ENCODE data around the gene DENND2A. TPM values are rescaled to one million over a fixed set of nuclear protein-coding genes. Genes with fewer than 3 reads are reported as not detected.
"Not testable (repeated sequence)": the region's sequence is repeated elsewhere in the genome, so short reads cannot be mapped to it uniquely, and the experiment has no call there.

The DENND2A gene
- total RNA-seq, 1 experiment from 2014 or later: 0.16 TPM

GRCh38 chr7:140675726-140676125 is 35.1 kb upstream of the DENND2A start:
- in situ Hi-C loops (cut with HindIII; ENCODE audit: low pct_unique_long_range_greater_than_20kb, low sequenced_read_pairs): no loop called here
- DNase-seq (ENCODE audit: low read depth, low spot score): no peak

- DNase-seq (ENCODE audit: low read depth, low spot score): peak; percentile 79
- in situ Hi-C loops (cut with HindIII; ENCODE audit: low pct_unique_long_range_greater_than_20kb, low sequenced_read_pairs): no loop called here
Measured at GRCh38 chr7:140674899-140675701, 34.5 kb upstream of the DENND2A start.

DNA sequence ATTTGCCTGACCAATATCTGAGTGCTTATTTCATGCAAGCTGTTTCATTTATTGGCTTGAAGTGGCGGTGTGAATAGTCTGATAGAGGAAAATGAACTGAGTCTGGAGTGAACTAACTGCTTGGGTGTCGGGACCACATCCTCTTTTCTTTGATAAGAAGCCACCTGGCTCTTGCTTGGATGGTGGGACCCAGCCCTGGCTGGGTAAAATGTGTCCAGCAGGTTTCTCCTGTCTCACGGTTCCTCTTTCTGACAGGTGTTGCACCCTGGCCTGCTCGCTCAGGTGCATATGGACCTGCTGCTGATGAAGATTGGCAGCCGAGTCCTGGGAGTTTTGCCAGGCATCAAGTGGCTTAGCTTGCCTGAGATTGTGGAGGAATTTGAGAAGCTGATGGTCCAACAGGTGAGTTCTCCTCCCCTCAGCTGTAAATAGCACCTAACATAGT is 33.8 kb upstream of the DENND2A start:
- in situ Hi-C loops (cut with HindIII; ENCODE audit: low pct_unique_long_range_greater_than_20kb, low sequenced_read_pairs): no loop called here
- no peak for DNase-seq (ENCODE audit: low read depth, low spot score)

DNA sequence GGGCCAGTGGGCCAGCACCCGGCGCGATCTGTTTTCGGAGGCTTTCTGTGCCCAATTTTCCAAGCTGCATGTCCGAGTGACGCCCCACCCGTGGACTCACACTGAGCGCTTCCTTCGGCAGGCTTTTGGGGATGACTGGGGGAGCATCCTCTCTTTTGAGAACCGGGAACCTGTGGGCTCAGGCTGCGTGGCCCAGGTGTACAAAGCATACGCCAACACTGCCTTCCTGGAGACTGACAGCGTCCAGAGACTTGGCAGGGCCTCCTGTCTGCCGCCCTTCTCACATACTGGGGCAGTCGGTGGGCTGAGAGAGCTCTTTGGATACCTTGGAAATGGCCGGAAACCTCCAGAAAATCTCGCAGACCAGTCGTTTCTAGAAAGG is 33.2 kb upstream of the DENND2A start:
- in situ Hi-C loops (cut with HindIII; ENCODE audit: low pct_unique_long_range_greater_than_20kb, low sequenced_read_pairs): no loop called here
- no peak for DNase-seq (ENCODE audit: low read depth, low spot score)

DNA sequence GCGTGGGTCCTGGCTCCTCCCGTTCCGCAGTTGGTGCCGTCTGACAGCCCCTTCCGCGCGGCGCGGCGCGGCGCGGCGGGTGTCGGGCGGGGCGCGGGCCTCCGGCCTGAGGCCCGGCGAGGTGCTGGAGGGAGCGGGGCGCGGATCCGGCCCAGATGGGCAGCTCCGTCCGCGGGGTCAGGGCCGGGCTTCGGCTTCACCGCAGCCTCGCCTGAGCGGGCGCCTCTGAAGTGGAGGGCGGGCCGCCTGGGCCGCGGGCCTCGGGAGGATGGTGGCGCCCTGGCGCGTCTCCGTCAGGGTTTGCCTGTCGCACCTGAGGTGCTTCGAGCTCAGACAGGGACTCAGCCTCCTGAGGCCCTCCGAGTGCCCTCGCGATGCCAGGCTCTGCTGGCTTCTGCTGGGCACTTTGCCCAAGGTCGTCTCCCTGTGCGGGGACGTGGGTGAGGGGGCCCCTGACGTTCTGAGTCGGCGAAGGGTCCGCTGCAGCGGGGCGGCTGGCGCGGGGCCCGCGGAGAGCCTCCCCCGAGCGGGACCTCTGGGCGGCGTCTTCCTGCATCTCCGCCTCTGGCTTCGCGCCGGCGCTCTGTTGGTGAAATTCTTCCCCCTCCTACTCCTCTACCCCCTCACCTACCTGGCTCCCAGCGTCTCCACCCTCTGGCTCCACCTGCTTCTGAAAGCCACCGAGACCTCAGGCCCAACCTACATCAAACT is 32.6 kb upstream of the DENND2A start:
- DNase-seq (ENCODE audit: low read depth, low spot score): no peak
- in situ Hi-C loops (cut with HindIII; ENCODE audit: low pct_unique_long_range_greater_than_20kb, low sequenced_read_pairs): no loop called here

- peak; percentile 52 for DNase-seq (ENCODE audit: low read depth, low spot score)
Measured at GRCh38 chr7:140672382-140673062, 31.9 kb upstream of the DENND2A start, which contains the start of gene ADCK2. Gene ADCK2 (plus strand): TSS chr7:140672945. CDS start chr7:140673331, 386 bp downstream.

GRCh38 chr7:140671966-140672365 is 31.4 kb upstream of the DENND2A start:
- in situ Hi-C loops (cut with HindIII; ENCODE audit: low pct_unique_long_range_greater_than_20kb, low sequenced_read_pairs): no loop called here
- DNase-seq (ENCODE audit: low read depth, low spot score): no peak

More at GRCh38 chr7:140672382-140673062, 31.9 kb upstream of the DENND2A start, which contains the start of gene ADCK2:
- in situ Hi-C loops (cut with HindIII; ENCODE audit: low pct_unique_long_range_greater_than_20kb, low sequenced_read_pairs): no loop called here

GRCh38 chr7:140670343-140670935 is 29.8 kb upstream of the DENND2A start:
- in situ Hi-C loops (cut with HindIII; ENCODE audit: low pct_unique_long_range_greater_than_20kb, low sequenced_read_pairs): no loop called here
- DNase-seq (ENCODE audit: low read depth, low spot score): no peak

DNA sequence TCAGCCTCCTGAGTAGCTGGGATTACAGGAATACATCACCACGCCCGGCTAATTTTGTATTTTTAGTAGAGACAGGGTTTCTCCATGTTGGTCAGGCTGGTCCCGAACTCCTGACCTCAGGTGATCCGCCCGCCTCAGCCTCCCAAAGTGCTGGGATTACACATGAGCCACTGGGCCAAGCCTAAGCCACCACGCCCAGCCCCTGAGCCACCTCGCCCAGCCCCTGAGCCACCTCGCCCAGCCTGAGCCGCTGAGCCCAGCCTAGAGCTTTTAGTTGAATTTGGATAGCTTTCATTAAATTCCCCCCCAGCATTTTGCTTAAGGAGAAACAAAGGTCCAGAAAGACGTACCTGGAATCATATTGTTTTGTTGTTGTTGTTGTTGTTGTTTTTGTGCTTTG is 29.2 kb upstream of the DENND2A start:
- in situ Hi-C loops (cut with HindIII; ENCODE audit: low pct_unique_long_range_greater_than_20kb, low sequenced_read_pairs); DNase-seq (ENCODE audit: low read depth, low spot score): not testable (repeated sequence)

GRCh38 chr7:140669352-140669751 is 28.7 kb upstream of the DENND2A start:
- no peak for DNase-seq (ENCODE audit: low read depth, low spot score)
- in situ Hi-C loops (cut with HindIII; ENCODE audit: low pct_unique_long_range_greater_than_20kb, low sequenced_read_pairs): no loop called here

- no peak for DNase-seq (ENCODE audit: low read depth, low spot score)
- in situ Hi-C loops (cut with HindIII; ENCODE audit: low pct_unique_long_range_greater_than_20kb, low sequenced_read_pairs): no loop called here
Measured at GRCh38 chr7:140668641-140669040, 28.0 kb upstream of the DENND2A start.

DNA sequence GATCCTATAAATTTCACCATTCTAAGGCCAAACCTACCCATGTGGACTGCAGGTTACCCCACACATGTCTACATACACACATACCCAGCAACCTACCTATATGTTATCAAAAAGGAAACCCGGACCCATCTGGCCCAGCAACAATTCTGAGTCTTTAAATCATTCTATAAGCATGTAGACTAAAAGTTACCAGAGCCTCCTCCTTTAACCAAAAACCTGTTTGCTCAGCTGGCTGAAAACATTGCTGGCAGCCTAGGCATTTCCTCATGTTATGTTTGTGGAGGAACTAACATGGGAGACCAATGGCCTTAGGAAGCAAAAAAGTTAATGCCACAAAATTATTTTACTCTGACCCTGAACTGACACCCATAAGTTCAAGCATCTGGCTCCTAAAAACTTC is 26.9 kb upstream of the DENND2A start:
- no peak for DNase-seq (ENCODE audit: low read depth, low spot score)
- in situ Hi-C loops (cut with HindIII; ENCODE audit: low pct_unique_long_range_greater_than_20kb, low sequenced_read_pairs): no loop called here

- in situ Hi-C loops (cut with HindIII; ENCODE audit: low pct_unique_long_range_greater_than_20kb, low sequenced_read_pairs); DNase-seq (ENCODE audit: low read depth, low spot score): not testable (repeated sequence)
Measured at GRCh38 chr7:140662938-140663337, 22.3 kb upstream of the DENND2A start.

DNA sequence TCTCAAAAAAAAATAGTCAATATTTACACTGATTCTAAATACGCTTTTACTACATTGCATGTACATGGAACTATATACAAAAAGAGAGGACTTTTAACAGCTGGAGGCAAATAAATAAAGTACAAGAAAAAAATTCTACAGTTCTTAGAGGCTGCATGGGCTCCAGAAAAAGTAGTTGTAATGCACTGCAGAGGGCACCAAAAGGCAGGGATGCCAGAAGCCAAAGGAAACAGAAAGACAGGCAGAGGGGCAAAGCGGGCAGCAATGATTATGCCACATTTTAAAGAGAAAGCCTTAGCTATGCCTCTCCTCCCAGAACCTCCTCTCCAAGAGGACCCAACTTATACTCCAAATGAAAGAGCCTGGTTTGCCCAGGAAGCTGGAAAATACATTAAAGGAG is 20.5 kb upstream of the DENND2A start:
- in situ Hi-C loops (cut with HindIII; ENCODE audit: low pct_unique_long_range_greater_than_20kb, low sequenced_read_pairs): no loop called here
- peak; percentile 64 for DNase-seq (ENCODE audit: low read depth, low spot score)

- in situ Hi-C loops (cut with HindIII; ENCODE audit: low pct_unique_long_range_greater_than_20kb, low sequenced_read_pairs): no loop called here
- DNase-seq (ENCODE audit: low read depth, low spot score): no peak
Measured at GRCh38 chr7:140659856-140660255, 19.2 kb upstream of the DENND2A start.

- no peak for DNase-seq (ENCODE audit: low read depth, low spot score)
- in situ Hi-C loops (cut with HindIII; ENCODE audit: low pct_unique_long_range_greater_than_20kb, low sequenced_read_pairs): no loop called here
Measured at GRCh38 chr7:140657891-140658290, 17.3 kb upstream of the DENND2A start.

- in situ Hi-C loops (cut with HindIII; ENCODE audit: low pct_unique_long_range_greater_than_20kb, low sequenced_read_pairs): no loop called here
- DNase-seq (ENCODE audit: low read depth, low spot score): peak; percentile 32
Measured at GRCh38 chr7:140656548-140657515, 16.2 kb upstream of the DENND2A start.

Measured in SK-MEL-5 (cell line).